ENCODE measurements around the gene SOS1.
"Not testable (repeated sequence)": the region's sequence is repeated elsewhere in the genome, so short reads cannot be mapped to it uniquely, and the experiment has no call there.

Gene SOS1

GRCh38 chr2:39146630-39147029 is 25.8 kb upstream of the SOS1 start:
- CTCF ChIA-PET: no interaction called here
- POLR2A ChIA-PET: no interaction called here
- no peak for DNase-seq (ENCODE audit: extremely low spot score)
- TF ChIP-seq FOXK2 (IDR thresholded peaks at IDR 0.05) (no peak), FOXA1 (IDR thresholded peaks at IDR 0.05) (no peak), TARDBP (IDR thresholded peaks at IDR 0.05) (no peak), NFRKB (IDR thresholded peaks at IDR 0.05) (no peak)

DNA sequence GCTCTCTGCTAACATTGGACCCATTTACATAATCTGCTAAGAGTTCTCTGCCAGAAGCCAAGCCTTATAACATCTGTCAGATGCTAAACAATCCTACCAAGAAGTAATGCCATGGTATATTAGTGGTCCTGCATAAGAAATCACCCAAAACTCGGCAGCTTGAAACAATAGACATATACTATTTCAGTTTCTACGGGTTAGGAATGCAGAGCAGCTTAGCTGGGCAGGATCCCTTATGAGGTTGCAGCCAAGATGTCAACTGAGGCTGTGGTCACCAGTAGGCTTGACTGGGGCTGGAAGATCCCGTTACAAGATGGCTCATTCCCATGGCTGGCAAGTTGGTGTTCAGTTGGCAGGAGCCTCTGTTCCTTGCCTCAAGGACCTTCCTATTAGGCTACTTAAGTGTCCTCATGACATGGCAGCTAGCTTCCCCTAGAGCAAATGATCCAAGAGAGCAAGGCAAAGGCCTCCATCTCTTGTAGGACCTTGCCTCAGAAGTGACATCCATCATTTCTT is 25.1 kb upstream of the SOS1 start:
- ChIA-PET CTCF (interaction anchor here (0.6 kb wide), 1 partner anchor 84 kb away, joined by 6 read pairs; no protein-coding TSS in a partner anchor), POLR2A (no interaction called here)
- TF ChIP-seq CTBP1 (IDR thresholded peaks at IDR 0.05; ENCODE audit: borderline replicate concordance) (no peak), TARDBP (IDR thresholded peaks at IDR 0.05) (no peak), FOXA1 (IDR thresholded peaks at IDR 0.05) (no peak), NFRKB (IDR thresholded peaks at IDR 0.05) (no peak), SUZ12 (IDR thresholded peaks at IDR 0.05) (no peak), BHLHE40 (IDR thresholded peaks at IDR 0.05; ENCODE audit: borderline replicate concordance) (no peak), FOXK2 (IDR thresholded peaks at IDR 0.05) (no peak), LEF1 (IDR thresholded peaks at IDR 0.05; ENCODE audit: borderline replicate concordance) (no peak), ARNT (IDR thresholded peaks at IDR 0.05) (no peak), ELF4 (IDR thresholded peaks at IDR 0.05) (no peak), FOXM1 (IDR thresholded peaks at IDR 0.05; ENCODE audit: borderline replicate concordance) (no peak), ZNF384 (IDR thresholded peaks at IDR 0.05) (no peak), PKNOX1 (IDR thresholded peaks at IDR 0.05) (no peak)
- DNase-seq (ENCODE audit: extremely low spot score): no peak

- ChIA-PET CTCF (interaction anchor here (0.6 kb wide), 1 partner anchor 636 kb away, joined by 4 read pairs; no protein-coding TSS in a partner anchor), POLR2A (no interaction called here)
- TF ChIP-seq FOXA1 (IDR thresholded peaks at IDR 0.05): no peak
- no peak for TF ChIP-seq TARDBP (IDR thresholded peaks at IDR 0.05)
- TF ChIP-seq PKNOX1 (IDR thresholded peaks at IDR 0.05): no peak
- TF ChIP-seq LEF1 (IDR thresholded peaks at IDR 0.05; ENCODE audit: borderline replicate concordance): no peak
- TF ChIP-seq FOXM1 (IDR thresholded peaks at IDR 0.05; ENCODE audit: borderline replicate concordance): no peak
- no peak for TF ChIP-seq ZNF384 (IDR thresholded peaks at IDR 0.05)
- TF ChIP-seq CTBP1 (IDR thresholded peaks at IDR 0.05; ENCODE audit: borderline replicate concordance): no peak
- no peak for TF ChIP-seq L3MBTL2 (conservative IDR thresholded peaks at IDR 0.05)
- no peak for TF ChIP-seq SP1 (IDR thresholded peaks at IDR 0.05)
- TF ChIP-seq ARNT (IDR thresholded peaks at IDR 0.05): no peak
- TF ChIP-seq FOXK2 (IDR thresholded peaks at IDR 0.05): no peak
- TF ChIP-seq NFRKB (IDR thresholded peaks at IDR 0.05): no peak
- TF ChIP-seq BHLHE40 (IDR thresholded peaks at IDR 0.05; ENCODE audit: borderline replicate concordance): no peak
- TF ChIP-seq HDGF (IDR thresholded peaks at IDR 0.05; ENCODE audit: borderline replicate concordance): no peak
- no peak for TF ChIP-seq ELF4 (IDR thresholded peaks at IDR 0.05)
- TF ChIP-seq SUZ12 (IDR thresholded peaks at IDR 0.05): no peak
- no peak for DNase-seq (ENCODE audit: extremely low spot score)
Measured at GRCh38 chr2:39144416-39144815, 23.6 kb upstream of the SOS1 start.

DNA sequence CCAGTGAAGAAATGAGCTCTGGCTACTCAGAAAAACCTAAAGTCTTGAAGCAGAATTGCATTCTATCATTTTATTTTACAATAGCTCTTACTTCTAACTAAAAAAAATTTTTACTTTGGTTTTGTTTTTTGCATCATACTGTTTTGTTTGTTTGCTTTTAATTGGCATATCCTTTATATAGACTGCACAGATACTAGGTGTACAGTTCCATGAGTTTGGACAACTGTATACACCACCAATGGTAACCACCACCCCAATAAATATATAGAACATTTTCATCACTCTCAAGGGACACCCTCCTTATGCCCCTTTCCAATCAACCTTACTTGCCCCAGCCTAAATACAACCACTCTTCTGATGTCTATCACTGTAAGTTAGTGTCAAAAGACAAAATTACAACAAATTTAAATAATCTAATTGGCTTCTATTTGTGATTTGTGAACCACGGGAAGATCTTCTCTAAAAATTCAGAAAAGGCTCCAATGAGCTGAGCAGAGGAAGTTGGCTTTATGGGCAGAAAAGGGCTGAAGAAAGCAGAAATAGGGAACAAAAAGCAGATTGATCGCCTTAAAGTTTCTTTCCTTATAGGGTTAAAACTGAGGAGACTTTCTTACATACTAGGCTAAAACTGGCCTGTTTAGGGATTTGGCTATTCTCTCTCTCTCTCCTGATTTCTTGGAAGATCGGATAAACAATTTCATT is 22.2 kb upstream of the SOS1 start:
- TF ChIP-seq TARDBP (IDR thresholded peaks at IDR 0.05) (no peak), FOXK2 (IDR thresholded peaks at IDR 0.05) (no peak), FOXM1 (IDR thresholded peaks at IDR 0.05; ENCODE audit: borderline replicate concordance) (no peak), SP1 (IDR thresholded peaks at IDR 0.05) (no peak), L3MBTL2 (conservative IDR thresholded peaks at IDR 0.05) (no peak), SUZ12 (IDR thresholded peaks at IDR 0.05) (no peak), ELF4 (IDR thresholded peaks at IDR 0.05) (no peak), ARNT (IDR thresholded peaks at IDR 0.05) (no peak), CTBP1 (IDR thresholded peaks at IDR 0.05; ENCODE audit: borderline replicate concordance) (no peak), BHLHE40 (IDR thresholded peaks at IDR 0.05; ENCODE audit: borderline replicate concordance) (no peak), NFRKB (IDR thresholded peaks at IDR 0.05) (no peak), ZNF384 (IDR thresholded peaks at IDR 0.05) (no peak)
- ChIA-PET CTCF (interaction anchor here (0.6 to 0.7 kb wide), 2 partner anchors 12 to 852 kb away, joined by 3 read pairs; no protein-coding TSS in a partner anchor), POLR2A (no interaction called here)
- DNase-seq (ENCODE audit: extremely low spot score): no peak

GRCh38 chr2:39141334-39142271 is 20.8 kb upstream of the SOS1 start:
- TF ChIP-seq FOXM1 (IDR thresholded peaks at IDR 0.05; ENCODE audit: borderline replicate concordance) (no peak), LEF1 (IDR thresholded peaks at IDR 0.05; ENCODE audit: borderline replicate concordance) (no peak), BHLHE40 (IDR thresholded peaks at IDR 0.05; ENCODE audit: borderline replicate concordance) (no peak), SP1 (IDR thresholded peaks at IDR 0.05) (no peak), HDGF (IDR thresholded peaks at IDR 0.05; ENCODE audit: borderline replicate concordance) (no peak), L3MBTL2 (conservative IDR thresholded peaks at IDR 0.05) (no peak), SUZ12 (IDR thresholded peaks at IDR 0.05) (no peak), PKNOX1 (IDR thresholded peaks at IDR 0.05) (no peak), FOXA1 (IDR thresholded peaks at IDR 0.05) (no peak), ARNT (IDR thresholded peaks at IDR 0.05) (no peak), FOXK2 (IDR thresholded peaks at IDR 0.05) (no peak), ELF4 (IDR thresholded peaks at IDR 0.05) (no peak), TARDBP (IDR thresholded peaks at IDR 0.05) (no peak), ZNF384 (IDR thresholded peaks at IDR 0.05) (no peak), NFRKB (IDR thresholded peaks at IDR 0.05) (no peak), CTBP1 (IDR thresholded peaks at IDR 0.05; ENCODE audit: borderline replicate concordance) (no peak)
- CTCF ChIA-PET: interaction anchor here (0.6 kb wide), 2 partner anchors 24 to 108 kb away, joined by 3 to 5 read pairs; no protein-coding TSS in a partner anchor
- DNase-seq (ENCODE audit: extremely low spot score): no peak
- POLR2A ChIA-PET: interaction anchor here (0.8 kb wide), 1 partner anchor 17 kb away, joined by 3 read pairs; no protein-coding TSS in a partner anchor

- DNase-seq (ENCODE audit: extremely low spot score); CTCF ChIA-PET: not testable (repeated sequence)
- POLR2A ChIA-PET: interaction anchor here (0.8 kb wide), 1 partner anchor 17 kb away, joined by 3 read pairs; no protein-coding TSS in a partner anchor
Measured at GRCh38 chr2:39140948-39141333, 20.1 kb upstream of the SOS1 start.

All from HEK293T (cell line).